HEK293 (cell line): ENCODE measurements around the gene BOC.

ENCODE experiments used
- GLI2 ChIP-seq: fragments of 450-650 bp; formaldehyde crosslinking; IDR thresholded peaks from 2 replicates; pipeline ENCODE4; 2017; ENCODE audit warnings: missing biosample characterization, missing genetic modification characterization, low read depth, borderline replicate concordance
- KLF17 ChIP-seq: fragments of 450-650 bp; formaldehyde crosslinking; IDR thresholded peaks from 2 replicates; pipeline ENCODE4 v1.5.1; 2016; ENCODE audit warnings: missing biosample characterization, missing genetic modification characterization
- PATZ1 ChIP-seq: fragments of 450-650 bp; formaldehyde crosslinking; IDR thresholded peaks from 2 replicates; pipeline ENCODE4 v1.5.1; 2016; ENCODE audit warnings: missing biosample characterization, missing genetic modification characterization
- PRDM4 ChIP-seq: fragments of 450-650 bp; formaldehyde crosslinking; IDR thresholded peaks from 2 replicates; pipeline ENCODE4 v1.5.1; 2017; ENCODE audit warnings: missing biosample characterization, missing genetic modification characterization
- SP3 ChIP-seq: fragments of 450-650 bp; formaldehyde crosslinking; IDR thresholded peaks from 2 replicates; pipeline ENCODE4 v1.5.1; 2016; ENCODE audit warnings: missing biosample characterization, missing genetic modification characterization
- SP7 ChIP-seq: fragments of 450-650 bp; formaldehyde crosslinking; IDR thresholded peaks from 2 replicates; pipeline ENCODE4 v1.5.1; 2016; ENCODE audit warnings: missing biosample characterization, missing genetic modification characterization
- WT1 ChIP-seq: fragments of 450-650 bp; formaldehyde crosslinking; IDR thresholded peaks from 2 replicates; pipeline ENCODE4 v1.5.1; 2016; ENCODE audit warnings: missing biosample characterization, missing genetic modification characterization
- ZBTB21 ChIP-seq: fragments of 450-650 bp; formaldehyde crosslinking; IDR thresholded peaks from 2 replicates; pipeline ENCODE4 v1.5.1; 2017; ENCODE audit warnings: missing biosample characterization, missing genetic modification characterization
- ZBTB48 ChIP-seq: fragments of 450-650 bp; formaldehyde crosslinking; IDR thresholded peaks from 2 replicates; pipeline ENCODE4 v1.5.1; 2016; ENCODE audit warnings: missing biosample characterization, missing genetic modification characterization
- ZBTB6 ChIP-seq: fragments of 450-650 bp; formaldehyde crosslinking; IDR thresholded peaks from 2 replicates; pipeline ENCODE4 v1.5.1; 2017; ENCODE audit warnings: missing biosample characterization, missing genetic modification characterization
- ZEB2 ChIP-seq: fragments of 450-650 bp; formaldehyde crosslinking; IDR thresholded peaks from 2 replicates; pipeline ENCODE4 v1.5.1; 2016; ENCODE audit warnings: missing biosample characterization, missing genetic modification characterization
- ZNF146 ChIP-seq: fragments of 450-650 bp; formaldehyde crosslinking; IDR thresholded peaks from 2 replicates; pipeline ENCODE4 v1.5.1; 2016; ENCODE audit warnings: missing biosample characterization, missing genetic modification characterization
- ZNF239 ChIP-seq: fragments of 450-650 bp; formaldehyde crosslinking; IDR thresholded peaks from 2 replicates; pipeline ENCODE4 v1.5.1; 2016; ENCODE audit warnings: missing biosample characterization, missing genetic modification characterization
- ZNF280D ChIP-seq: fragments of 450-650 bp; formaldehyde crosslinking; IDR thresholded peaks from 2 replicates; pipeline ENCODE4 v1.5.1; 2016; ENCODE audit warnings: missing biosample characterization, missing genetic modification characterization
- ZNF311 ChIP-seq: fragments of 450-650 bp; formaldehyde crosslinking; IDR thresholded peaks from 2 replicates; pipeline ENCODE4 v1.5.1; 2017; ENCODE audit warnings: missing biosample characterization, missing genetic modification characterization, borderline replicate concordance
- ZNF366 ChIP-seq: fragments of 450-650 bp; formaldehyde crosslinking; conservative IDR thresholded peaks from 2 replicates; pipeline ENCODE4 v1.5.1; 2016; ENCODE audit warnings: missing biosample characterization, missing genetic modification characterization
- ZNF394 ChIP-seq: fragments of 450-650 bp; formaldehyde crosslinking; IDR thresholded peaks from 2 replicates; pipeline ENCODE4 v1.5.1; 2016; ENCODE audit warnings: missing biosample characterization, missing genetic modification characterization, mild to moderate bottlenecking, moderate library complexity, borderline replicate concordance
- ZNF426 ChIP-seq: fragments of 450-650 bp; formaldehyde crosslinking; IDR thresholded peaks from 2 replicates; pipeline ENCODE4 v1.5.1; 2017; ENCODE audit warnings: missing biosample characterization, missing genetic modification characterization, mild to moderate bottlenecking, inconsistent platforms, moderate library complexity
- ZNF488 ChIP-seq: fragments of 450-650 bp; formaldehyde crosslinking; IDR thresholded peaks from 2 replicates; pipeline ENCODE4 v1.5.1; 2016; ENCODE audit warnings: missing biosample characterization, missing genetic modification characterization
- ZNF561 ChIP-seq: fragments of 450-650 bp; IDR thresholded peaks from 2 replicates; pipeline ENCODE4 v1.5.1; 2018; ENCODE audit warnings: missing biosample characterization, missing genetic modification characterization, borderline replicate concordance
- ZNF639 ChIP-seq: fragments of 450-650 bp; formaldehyde crosslinking; IDR thresholded peaks from 2 replicates; pipeline ENCODE4 v1.5.1; 2016; ENCODE audit warnings: missing biosample characterization, missing genetic modification characterization
- ZNF658 ChIP-seq: fragments of 450-650 bp; formaldehyde crosslinking; IDR thresholded peaks from 2 replicates; pipeline ENCODE4; 2016; ENCODE audit warnings: missing biosample characterization, missing genetic modification characterization
- ZNF664 ChIP-seq: fragments of 450-650 bp; formaldehyde crosslinking; IDR thresholded peaks from 2 replicates; pipeline ENCODE4 v1.5.1; 2016; ENCODE audit warnings: missing biosample characterization, missing genetic modification characterization
- ZNF707 ChIP-seq: fragments of 450-650 bp; formaldehyde crosslinking; IDR thresholded peaks from 2 replicates; pipeline ENCODE4 v1.5.1; 2016; ENCODE audit warnings: missing biosample characterization, missing genetic modification characterization
- ZNF747 ChIP-seq: fragments of 450-650 bp; formaldehyde crosslinking; IDR thresholded peaks from 2 replicates; pipeline ENCODE4 v1.5.1; 2016; ENCODE audit warnings: missing biosample characterization, missing genetic modification characterization
- ZXDB ChIP-seq: fragments of 450-650 bp; formaldehyde crosslinking; IDR thresholded peaks from 2 replicates; pipeline ENCODE4 v1.5.1; 2016; ENCODE audit warnings: missing biosample characterization, missing genetic modification characterization

Gene BOC

GRCh38 chr3:113166719-113167492, 44.5 kb upstream of the BOC start (continued):
- TF ChIP-seq PRDM4 (peak; percentile 88), ZNF747 (tag by site-specific recombination) (no peak), ZNF394 (tag by site-specific recombination) (no peak), ZNF561 (tag by site-specific recombination) (no peak), KLF17 (tag by site-specific recombination) (peak; percentile 79; the same call in 1 of the 2 replicates), ZBTB6 (tag by site-specific recombination) (peak; percentile 68), ZNF488 (tag by site-specific recombination) (no peak), SP7 (tag by site-specific recombination) (peak; percentile 79), ZNF707 (tag by site-specific recombination) (no peak), SP3 (tag by site-specific recombination) (no peak), ZNF280D (no peak), ZEB2 (tag by site-specific recombination) (peak; percentile 39; the same call in 1 of the 2 replicates), ZXDB (tag by site-specific recombination) (0 out of 2 replicates have a peak, but pooled peaks have one; percentile 45), ZNF146 (tag by site-specific recombination) (no peak), ZNF311 (tag by site-specific recombination) (no peak), GLI2 (no peak), ZBTB21 (no peak), ZBTB48 (tag by site-specific recombination) (peak; percentile 63; the same call in 1 of the 2 replicates), ZNF639 (no peak), ZNF658 (tag by site-specific recombination) (no peak), ZNF366 (tag by site-specific recombination) (peak; percentile 85), PATZ1 (tag by site-specific recombination) (peak; percentile 70), WT1 (tag by site-specific recombination) (peak; percentile 98), ZNF664 (tag by site-specific recombination) (no peak), ZNF239 (no peak), ZNF426 (tag by site-specific recombination) (no peak)
